ENCODE data around the gene PPP1R3F.

Gene PPP1R3F

GRCh38 chrX:49249616-49250015 lies 20.0 kb upstream of the PPP1R3F start:
- DNase-seq, result no peak

GRCh38 chrX:49250066-49250465 lies 19.5 kb upstream of the PPP1R3F start:
- no peak for DNase-seq

- no peak for DNase-seq
Measured at GRCh38 chrX:49250578-49250977, 19.0 kb upstream of the PPP1R3F start.

- no peak for DNase-seq
Measured at GRCh38 chrX:49251325-49251724, 18.3 kb upstream of the PPP1R3F start.

GRCh38 chrX:49254639-49255038 lies 15.0 kb upstream of the PPP1R3F start:
- no peak for DNase-seq

GRCh38 chrX:49256268-49256995 lies 13.2 kb upstream of the PPP1R3F start:
- DNase-seq, result no peak

- no peak for DNase-seq
Measured at GRCh38 chrX:49257074-49257790, 12.4 kb upstream of the PPP1R3F start.

- DNase-seq, result no peak
Measured at GRCh38 chrX:49257846-49258748, 11.5 kb upstream of the PPP1R3F start.

- DNase-seq, result no peak
Measured at GRCh38 chrX:49258749-49259124, 10.9 kb upstream of the PPP1R3F start.

GRCh38 chrX:49260221-49260985 lies 9.2 kb upstream of the PPP1R3F start:
- no peak for DNase-seq

GRCh38 chrX:49262603-49263002 lies 7.0 kb upstream of the PPP1R3F start:
- no peak for DNase-seq

GRCh38 chrX:49263631-49264030 lies 6.0 kb upstream of the PPP1R3F start:
- no peak for DNase-seq

- no peak for DNase-seq
Measured at GRCh38 chrX:49264460-49264859, 5.1 kb upstream of the PPP1R3F start, which contains the start of gene FOXP3. Gene FOXP3 (minus strand): TSS chrX:49264710. CDS start chrX:49258505, 6,205 bp downstream.

GRCh38 chrX:49266523-49267445 lies 2.8 kb upstream of the PPP1R3F start:
- DNase-seq, result no peak

GRCh38 chrX:49268702-49269009 lies 937 bp upstream of the PPP1R3F start:
- DNase-seq, result no peak

GRCh38 chrX:49269010-49269766 lies 405 bp upstream of the PPP1R3F start:
- DNase-seq, result peak; percentile 99

GRCh38 chrX:49270249-49270921 lies 792 bp downstream of the PPP1R3F start:
- DNase-seq, result no peak

GRCh38 chrX:49271341-49271740 lies 1.7 kb downstream of the PPP1R3F start:
- no peak for DNase-seq

- DNase-seq, result no peak
Measured at GRCh38 chrX:49272421-49272820, 2.8 kb downstream of the PPP1R3F start.

- no peak for DNase-seq
Measured at GRCh38 chrX:49273181-49273727, 3.7 kb downstream of the PPP1R3F start.
